ENCODE measurements around the gene BLACAT1.

The BLACAT1 gene

DNA sequence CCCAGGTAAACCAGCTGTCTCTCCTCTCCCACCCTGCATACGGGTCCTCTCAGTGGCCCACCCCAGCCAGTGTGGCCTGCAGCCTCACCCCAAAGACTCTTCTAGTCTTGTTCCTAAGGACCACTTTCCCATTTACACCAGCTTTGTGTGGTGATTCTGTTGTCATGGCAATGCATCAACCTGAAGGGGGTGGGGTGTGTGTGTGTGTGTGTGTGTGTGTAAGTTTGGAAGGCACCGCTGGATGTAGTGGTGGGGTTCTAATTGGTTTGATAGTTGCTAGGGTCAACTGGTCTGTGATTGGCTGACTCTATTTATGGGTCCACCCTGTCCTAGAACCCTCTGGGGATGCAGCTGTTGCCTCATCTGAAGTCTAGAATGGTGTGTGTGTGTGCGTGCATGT is 43.9 kb upstream of the BLACAT1 start:
- H3K27ac ChIP-seq = no peak overlapping the region
- TF ChIP-seq, protein P1, sequence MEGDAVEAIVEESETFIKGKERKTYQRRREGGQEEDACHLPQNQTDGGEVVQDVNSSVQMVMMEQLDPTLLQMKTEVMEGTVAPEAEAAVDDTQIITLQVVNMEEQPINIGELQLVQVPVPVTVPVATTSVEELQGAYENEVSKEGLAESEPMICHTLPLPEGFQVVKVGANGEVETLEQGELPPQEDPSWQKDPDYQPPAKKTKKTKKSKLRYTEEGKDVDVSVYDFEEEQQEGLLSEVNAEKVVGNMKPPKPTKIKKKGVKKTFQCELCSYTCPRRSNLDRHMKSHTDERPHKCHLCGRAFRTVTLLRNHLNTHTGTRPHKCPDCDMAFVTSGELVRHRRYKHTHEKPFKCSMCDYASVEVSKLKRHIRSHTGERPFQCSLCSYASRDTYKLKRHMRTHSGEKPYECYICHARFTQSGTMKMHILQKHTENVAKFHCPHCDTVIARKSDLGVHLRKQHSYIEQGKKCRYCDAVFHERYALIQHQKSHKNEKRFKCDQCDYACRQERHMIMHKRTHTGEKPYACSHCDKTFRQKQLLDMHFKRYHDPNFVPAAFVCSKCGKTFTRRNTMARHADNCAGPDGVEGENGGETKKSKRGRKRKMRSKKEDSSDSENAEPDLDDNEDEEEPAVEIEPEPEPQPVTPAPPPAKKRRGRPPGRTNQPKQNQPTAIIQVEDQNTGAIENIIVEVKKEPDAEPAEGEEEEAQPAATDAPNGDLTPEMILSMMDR (conservative IDR thresholded peaks at IDR 0.05) = no peak

GRCh38 chr1:205497351-205497750 is 41.5 kb upstream of the BLACAT1 start:
- no peak overlapping the region for H3K27ac ChIP-seq
- TF ChIP-seq, protein P1 (conservative IDR thresholded peaks at IDR 0.05) = no peak

DNA sequence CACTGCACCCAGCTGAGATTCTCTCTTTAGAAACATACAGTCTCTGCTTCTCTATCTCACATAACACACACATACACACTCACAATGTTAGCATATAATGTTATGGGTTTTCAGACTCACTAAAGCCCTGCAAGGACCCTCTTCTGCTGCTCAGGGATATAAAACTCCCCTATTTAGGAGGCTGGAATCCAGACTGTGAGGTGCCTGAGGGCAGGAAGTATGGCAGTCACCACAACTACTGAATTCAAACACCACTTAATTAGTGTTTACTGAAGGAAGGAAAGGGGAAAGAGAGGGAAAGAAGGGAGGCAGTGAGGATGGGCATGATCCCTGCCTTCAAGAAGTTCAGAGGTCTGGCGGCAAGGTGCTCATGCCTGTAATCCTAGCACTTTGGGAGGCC is 40.8 kb upstream of the BLACAT1 start:
- H3K27ac ChIP-seq = no peak overlapping the region
- TF ChIP-seq, protein P1 (conservative IDR thresholded peaks at IDR 0.05) = no peak

DNA sequence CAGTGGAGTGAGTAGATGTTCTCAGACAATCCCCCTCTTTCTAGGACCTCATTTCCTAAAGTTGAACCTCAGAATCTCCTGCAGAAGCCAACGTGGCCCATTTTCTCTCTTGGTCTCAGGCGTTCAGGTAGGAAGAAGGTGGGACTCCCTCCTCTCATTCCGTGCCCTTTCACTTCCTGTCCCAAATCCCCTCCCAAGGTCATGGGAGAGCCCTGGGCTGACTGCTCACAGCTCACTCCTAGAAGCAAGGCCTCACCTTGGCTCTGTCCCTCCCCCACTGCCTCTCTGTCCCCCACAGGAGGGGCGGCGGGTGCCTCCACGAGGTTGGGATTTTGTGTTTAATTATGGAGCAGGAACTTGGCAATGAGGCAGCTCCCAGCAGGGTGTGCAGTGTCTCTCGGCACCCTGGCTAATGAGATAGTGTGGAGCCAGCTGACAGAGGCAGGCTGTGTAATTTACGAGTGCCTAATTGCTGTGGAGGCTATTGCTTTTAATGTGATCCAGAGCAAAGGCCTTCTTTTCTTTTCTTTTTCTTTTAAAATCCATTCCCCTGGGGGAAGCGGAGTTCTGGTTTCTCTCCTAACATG is 39.5 kb upstream of the BLACAT1 start:
- H3K27ac ChIP-seq = no peak overlapping the region
- TF ChIP-seq, protein P1 (conservative IDR thresholded peaks at IDR 0.05) = no peak

DNA sequence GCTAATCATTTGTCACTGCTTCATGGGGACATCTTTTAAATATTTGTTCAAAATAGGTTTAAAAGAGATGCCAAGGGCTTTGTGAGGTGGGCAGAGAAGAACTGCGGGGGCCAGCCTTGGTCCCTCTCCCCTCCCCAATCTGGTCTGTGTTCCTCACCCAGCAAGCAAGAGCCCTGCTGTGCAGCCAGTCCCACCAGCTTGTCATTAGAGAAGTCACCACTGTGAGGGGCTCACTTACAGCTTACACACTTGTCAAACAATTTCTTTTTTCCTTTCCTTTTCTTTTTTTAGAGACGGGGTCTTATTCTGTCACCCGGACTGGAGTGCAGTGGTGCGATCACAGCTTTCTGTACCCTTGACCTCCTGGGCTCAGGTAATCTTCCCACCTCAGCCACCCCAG is 38.3 kb upstream of the BLACAT1 start:
- no peak overlapping the region for H3K27ac ChIP-seq

GRCh38 chr1:205493241-205494085 is 37.6 kb upstream of the BLACAT1 start:
- TF ChIP-seq, protein P1 (conservative IDR thresholded peaks at IDR 0.05) = no peak
- no peak overlapping the region for H3K27ac ChIP-seq

More for the DNA sequence above, 38.3 kb upstream of the BLACAT1 start:
- TF ChIP-seq, protein P1 (conservative IDR thresholded peaks at IDR 0.05) = no peak

- H3K27ac ChIP-seq = no peak overlapping the region
- TF ChIP-seq, protein P1 (conservative IDR thresholded peaks at IDR 0.05) = no peak
Observed at GRCh38 chr1:205492774-205493173, 36.9 kb upstream of the BLACAT1 start.
